Right lobe of liver (tissue), 4 donors: ENCODE results near the gene TNIP3.

Experiments used
- POLR2A ChIP-seq: fragments of 450-650 bp; IDR thresholded peaks from one replicate; pipeline ENCODE4 v1.6.1; 2017; ENCODE audit warnings: antibody characterized with exemption, mild to moderate bottlenecking
- TF ChIP-seq, protein P1 (sequence below), 4 donors: fragments of 200-600 bp in 3 of 4; fragments of 450-650 bp in 1 of 4; IDR thresholded peaks; one replicate each; pipeline versions ENCODE4 v1.5.1 to v1.8.0; 2016 to 2022; ENCODE audit warnings: antibody characterized with exemption in 4 of 4, mild to moderate bottlenecking in 2 of 4
- donor health status: DM: no; HTN: no; CAD: no.
- donor health status: DM: no; HTN: no; CAD: no.
- donor health status: DM: no; HTN: yes; CAD: no.

DNA sequence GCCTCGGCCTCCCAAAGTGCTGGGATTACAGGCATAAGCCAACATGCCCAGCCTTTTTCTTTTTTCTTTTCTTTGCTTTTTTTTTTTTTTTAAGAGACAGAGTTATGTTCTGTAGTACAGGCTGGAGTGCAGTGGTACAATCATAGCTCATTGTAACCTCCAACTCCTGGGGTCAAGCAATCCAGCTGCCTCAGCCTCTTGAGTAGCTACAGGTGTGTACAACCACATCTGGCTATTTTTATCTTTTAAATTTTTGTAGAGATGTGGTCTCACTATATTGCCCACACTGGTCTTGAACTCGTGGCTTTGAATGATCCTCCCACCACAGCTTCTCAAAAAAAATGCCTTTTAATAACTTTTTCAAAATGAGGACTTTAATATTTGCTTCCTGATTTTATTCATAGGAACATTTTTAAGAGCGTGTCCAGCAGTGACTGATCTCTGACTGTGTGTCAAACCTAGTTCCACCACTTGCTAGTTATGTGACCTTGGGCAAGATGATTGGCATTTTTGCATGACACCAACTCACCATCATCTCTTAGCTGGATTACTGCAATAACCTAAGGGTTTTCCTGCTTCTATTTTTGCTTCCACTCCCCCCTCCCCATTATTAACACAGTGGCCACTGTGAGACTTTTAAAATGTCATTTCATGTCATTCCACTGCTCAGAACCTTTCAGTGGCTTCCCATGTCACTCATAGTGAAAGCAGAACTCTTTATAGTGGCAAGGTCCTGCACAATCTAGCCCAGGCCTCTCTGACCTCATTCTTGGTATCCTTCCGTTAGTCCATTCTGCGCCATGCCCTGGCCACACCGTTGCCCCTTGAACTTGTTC, 4.5 kb upstream of the TNIP3 start:
- TF ChIP-seq, protein P1, sequence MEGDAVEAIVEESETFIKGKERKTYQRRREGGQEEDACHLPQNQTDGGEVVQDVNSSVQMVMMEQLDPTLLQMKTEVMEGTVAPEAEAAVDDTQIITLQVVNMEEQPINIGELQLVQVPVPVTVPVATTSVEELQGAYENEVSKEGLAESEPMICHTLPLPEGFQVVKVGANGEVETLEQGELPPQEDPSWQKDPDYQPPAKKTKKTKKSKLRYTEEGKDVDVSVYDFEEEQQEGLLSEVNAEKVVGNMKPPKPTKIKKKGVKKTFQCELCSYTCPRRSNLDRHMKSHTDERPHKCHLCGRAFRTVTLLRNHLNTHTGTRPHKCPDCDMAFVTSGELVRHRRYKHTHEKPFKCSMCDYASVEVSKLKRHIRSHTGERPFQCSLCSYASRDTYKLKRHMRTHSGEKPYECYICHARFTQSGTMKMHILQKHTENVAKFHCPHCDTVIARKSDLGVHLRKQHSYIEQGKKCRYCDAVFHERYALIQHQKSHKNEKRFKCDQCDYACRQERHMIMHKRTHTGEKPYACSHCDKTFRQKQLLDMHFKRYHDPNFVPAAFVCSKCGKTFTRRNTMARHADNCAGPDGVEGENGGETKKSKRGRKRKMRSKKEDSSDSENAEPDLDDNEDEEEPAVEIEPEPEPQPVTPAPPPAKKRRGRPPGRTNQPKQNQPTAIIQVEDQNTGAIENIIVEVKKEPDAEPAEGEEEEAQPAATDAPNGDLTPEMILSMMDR (IDR thresholded peaks at IDR 0.05): no peak
- TF ChIP-seq POLR2A: no peak
